Skeletal muscle tissue (tissue), 4 donors: ENCODE measurements around the gene EEF2K. TPM values are rescaled to one million over a fixed set of nuclear protein-coding genes. Genes with fewer than 3 reads are reported as not detected.
A peak's percentile ranks its signal among the peaks of the same experiment; 100 is the strongest.

Source experiments
- H3K27ac ChIP-seq: one replicate; pipeline ENCODE4 v1.7.0; 2013; ENCODE audit warnings: mild to moderate bottlenecking, low read depth, low read length, inconsistent platforms
- H3K27me3 ChIP-seq, 3 donors: one replicate each; pipeline ENCODE4 v1.7.0; 2013; ENCODE audit warnings: low read length in 3 of 3; ENCODE audit not compliant: control insufficient read depth in 3 of 3, insufficient read depth in 3 of 3
- H3K36me3 ChIP-seq, 3 donors: one replicate each; pipeline ENCODE4 v1.7.0; 2013; ENCODE audit warnings: low read length in 3 of 3; ENCODE audit not compliant: control insufficient read depth in 3 of 3, insufficient read depth in 3 of 3
- H3K4me1 ChIP-seq, 3 donors: one replicate each; pipeline ENCODE4 v1.7.0; 2013; ENCODE audit warnings: low read length in 3 of 3, mild to moderate bottlenecking in 3 of 3; ENCODE audit not compliant: control insufficient read depth in 3 of 3, insufficient read depth in 3 of 3
- H3K4me3 ChIP-seq, 3 donors: one replicate each; pipeline ENCODE4 v1.7.0; 2013; ENCODE audit warnings: low read length in 3 of 3
- H3K9ac ChIP-seq, 3 donors: one replicate each; pipeline ENCODE4 v1.7.0; 2013; ENCODE audit warnings: low read length in 3 of 3, mild to moderate bottlenecking in 3 of 3, moderate library complexity in 2 of 3, low read depth in 1 of 3
- H3K9me3 ChIP-seq, 3 donors: one replicate each; pipeline ENCODE4 v1.7.0; 2013; ENCODE audit warnings: low read length in 3 of 3; ENCODE audit not compliant: control insufficient read depth in 3 of 3
- total RNA-seq: library from RNA; depleted of rRNA; stranded (reverse); fragments of >200 nt; gene quantifications from one replicate; pipeline ENCODE4 v1.2.3, GENCODE V29; 2014
- donor health status: Osteomylitis.

The EEF2K gene
- total RNA-seq, 1 donor from 2014 or later = 86.1 TPM

DNA sequence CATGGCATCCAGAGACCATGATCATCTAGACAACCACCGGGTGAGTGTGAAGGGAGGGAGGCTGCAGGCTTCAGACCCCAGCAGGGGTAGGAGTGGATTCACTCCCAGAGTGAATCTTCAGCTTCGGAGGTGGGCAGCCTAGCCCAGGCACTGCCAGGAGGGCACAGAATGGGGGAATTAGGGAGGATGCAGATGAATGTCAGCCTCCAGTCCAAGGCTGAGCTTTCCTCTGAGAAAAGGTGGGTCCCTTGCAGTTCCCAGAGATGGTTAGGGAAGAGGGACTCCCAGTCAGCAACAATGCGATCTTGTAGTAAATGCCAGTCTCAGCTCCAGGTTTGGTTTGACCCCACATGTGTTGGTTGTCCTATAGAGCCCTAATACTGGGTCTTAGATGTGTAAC lies 54.4 kb downstream of the EEF2K start:
- H3K36me3 ChIP-seq = peaks cover 52 to 79% (median 78%) of the 10 kb centered on the region in 3 donors
- H3K9ac ChIP-seq = no peak overlapping the region
- no peak overlapping the region for H3K4me3 ChIP-seq

DNA sequence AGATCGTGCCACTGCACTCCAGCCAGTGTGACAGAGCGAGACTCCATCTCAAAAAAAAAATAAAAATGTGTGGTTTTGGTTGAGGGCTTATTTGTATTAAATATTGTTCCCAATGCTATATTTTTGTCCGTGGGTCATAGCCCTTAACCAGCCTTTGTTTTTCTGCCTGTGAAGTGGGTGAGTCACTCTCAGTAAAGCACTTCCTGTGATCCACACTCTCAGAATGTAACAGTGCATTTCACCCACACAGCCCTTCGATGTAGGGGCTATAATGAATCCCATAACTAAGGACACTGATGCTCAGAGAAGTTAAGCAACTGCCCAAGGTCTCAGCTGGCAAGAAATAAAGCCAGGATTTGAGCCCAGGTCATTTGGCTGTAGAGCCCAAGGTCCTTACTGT lies 56.4 kb downstream of the EEF2K start:
- H3K27me3 ChIP-seq = no peaks in the 10 kb centered on the region
- no peaks in the 10 kb centered on the region for H3K9me3 ChIP-seq
- H3K9ac ChIP-seq = no peak overlapping the region
- H3K4me3 ChIP-seq = no peak overlapping the region
- peaks cover 0 to 4% (median 2%) of the 10 kb centered on the region in 3 donors for H3K4me1 ChIP-seq
- no peak overlapping the region for H3K27ac ChIP-seq
- H3K36me3 ChIP-seq = peaks cover 56 to 84% (median 81%) of the 10 kb centered on the region in 3 donors

More for the DNA sequence above, 54.4 kb downstream of the EEF2K start:
- Histone ChIP-seq H3K27me3 (no peaks in the 10 kb centered on the region), H3K9me3 (peaks cover 0 to under 1% (median 0%) of the 10 kb centered on the region in 3 donors), H3K4me1 (no peaks in the 10 kb centered on the region), H3K27ac (no peak overlapping the region)

DNA sequence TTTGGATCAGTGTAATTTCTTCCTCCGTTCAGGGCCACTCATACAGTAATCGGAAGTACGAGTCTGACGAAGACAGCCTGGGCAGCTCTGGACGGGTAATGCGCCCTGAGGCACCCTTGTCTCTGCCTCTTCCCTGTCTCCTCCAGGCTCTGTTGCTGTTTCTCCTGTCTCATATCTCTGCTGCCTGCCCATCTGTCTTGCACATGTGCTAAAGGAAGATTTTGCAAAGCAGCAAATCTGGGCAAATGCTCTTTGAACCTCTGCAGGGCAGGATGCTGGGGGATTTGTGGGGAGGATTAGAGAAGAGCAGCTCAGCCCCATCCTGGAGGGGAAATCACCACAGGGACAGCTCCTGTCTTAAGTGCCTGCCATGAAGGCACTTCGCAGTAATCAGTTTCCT lies 58.7 kb downstream of the EEF2K start:
- Histone ChIP-seq H3K4me1 (peaks cover 0 to 8% (median 7%) of the 10 kb centered on the region in 3 donors), H3K4me3 (no peak overlapping the region), H3K9me3 (no peaks in the 10 kb centered on the region), H3K9ac (no peak overlapping the region), H3K27ac (no peak overlapping the region), H3K36me3 (peaks cover 49 to 73% (median 71%) of the 10 kb centered on the region in 3 donors), H3K27me3 (no peaks in the 10 kb centered on the region)

DNA sequence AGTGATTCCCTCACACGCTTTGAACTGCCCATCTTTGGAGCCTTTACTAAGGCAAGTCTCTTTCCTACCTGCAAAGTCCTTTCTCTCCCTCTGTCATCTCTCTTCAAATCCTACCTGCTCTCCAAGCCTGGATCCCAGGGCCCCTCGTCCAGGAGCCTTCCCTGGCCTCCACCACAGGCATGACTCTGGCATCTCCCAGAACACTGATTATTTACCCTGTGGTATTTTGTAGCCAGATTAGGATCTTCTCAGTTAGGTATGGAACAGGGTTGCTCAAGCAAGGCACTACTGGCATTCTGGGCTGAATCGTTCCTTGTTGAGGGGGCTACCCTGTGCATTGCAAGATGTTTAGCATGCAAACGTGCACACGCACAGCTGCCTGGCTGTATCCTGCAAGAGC lies 59.3 kb downstream of the EEF2K start:
- peaks cover 45 to 68% (median 66%) of the 10 kb centered on the region in 3 donors for H3K36me3 ChIP-seq
- H3K4me3 ChIP-seq = no peak overlapping the region
- H3K27ac ChIP-seq = no peak overlapping the region
- H3K9ac ChIP-seq = no peak overlapping the region
- no peaks in the 10 kb centered on the region for H3K27me3 ChIP-seq
- H3K4me1 ChIP-seq = peaks cover 0 to 8% (median 7%) of the 10 kb centered on the region in 3 donors
- no peaks in the 10 kb centered on the region for H3K9me3 ChIP-seq

DNA sequence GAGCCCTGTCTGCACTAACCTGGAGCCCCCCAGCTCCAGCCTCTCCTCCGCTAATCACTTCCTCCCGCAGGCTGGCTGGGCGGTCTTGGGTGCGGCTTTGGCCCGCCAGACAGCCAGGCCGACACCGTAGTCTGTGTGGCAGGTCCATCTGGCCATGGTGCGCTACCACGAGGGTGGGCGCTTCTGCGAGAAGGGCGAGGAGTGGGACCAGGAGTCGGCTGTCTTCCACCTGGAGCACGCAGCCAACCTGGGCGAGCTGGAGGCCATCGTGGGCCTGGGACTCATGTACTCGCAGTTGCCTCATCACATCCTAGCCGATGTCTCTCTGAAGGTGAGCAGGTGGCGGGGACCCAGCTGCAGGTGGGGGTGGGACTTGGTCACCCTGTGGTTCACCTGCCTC lies 60.5 kb downstream of the EEF2K start:
- Histone ChIP-seq H3K27ac (no peak overlapping the region), H3K9ac (peak overlapping the region in 1 of 3 donors; percentile 20), H3K27me3 (no peaks in the 10 kb centered on the region), H3K4me3 (no peak overlapping the region), H3K36me3 (peaks cover 43 to 65% (median 57%) of the 10 kb centered on the region in 3 donors), H3K9me3 (no peaks in the 10 kb centered on the region), H3K4me1 (peaks cover 0 to 8% (median 7%) of the 10 kb centered on the region in 3 donors)

DNA sequence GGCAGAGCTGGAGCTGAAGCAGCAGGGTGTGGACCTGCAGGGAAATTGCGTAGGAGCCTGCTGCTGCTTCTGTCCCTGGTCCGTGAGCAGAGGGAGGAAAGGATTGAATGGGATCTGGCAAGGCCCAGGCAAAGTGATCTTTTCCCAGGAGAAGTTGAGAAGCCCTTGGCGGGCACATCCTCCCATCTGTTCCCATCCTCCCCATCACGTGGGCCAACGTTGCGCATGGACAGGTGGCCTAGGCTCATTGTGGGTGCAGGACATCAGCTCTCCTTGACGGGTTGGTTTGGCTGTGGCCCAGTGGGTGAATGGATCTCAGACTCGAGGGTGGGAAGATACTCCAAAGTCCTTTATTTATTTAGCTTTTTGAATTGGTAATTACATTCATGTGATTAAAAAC lies 61.7 kb downstream of the EEF2K start:
- peak overlapping the region in 1 of 3 donors; percentile 45 for H3K9ac ChIP-seq
- no peaks in the 10 kb centered on the region for H3K27me3 ChIP-seq
- H3K4me1 ChIP-seq = peaks cover 0 to 8% (median 7%) of the 10 kb centered on the region in 3 donors
- no peaks in the 10 kb centered on the region for H3K9me3 ChIP-seq
- H3K4me3 ChIP-seq = no peak overlapping the region
- peaks cover 40 to 63% (median 61%) of the 10 kb centered on the region in 3 donors for H3K36me3 ChIP-seq
- H3K27ac ChIP-seq = no peak overlapping the region

DNA sequence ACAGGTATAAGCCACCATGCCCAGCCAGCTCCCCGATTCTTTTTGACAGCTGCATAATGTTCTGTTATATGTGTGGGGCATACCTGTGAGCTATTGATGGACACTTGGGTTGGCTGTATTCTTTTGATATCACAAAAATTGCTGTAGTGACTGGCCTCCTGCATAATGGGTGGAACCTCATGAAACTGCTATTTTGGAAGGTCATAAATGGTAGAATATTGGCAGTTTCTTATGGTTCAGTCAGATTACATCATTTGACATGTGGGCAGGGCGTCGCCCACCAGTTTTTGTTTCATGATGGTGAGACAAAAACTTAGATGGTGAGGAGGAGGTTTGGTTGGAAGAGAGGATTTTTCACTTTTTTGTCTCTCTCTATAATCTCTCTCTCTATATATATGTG lies 64.4 kb downstream of the EEF2K start:
- H3K4me1 ChIP-seq = peaks cover 0 to 8% (median 7%) of the 10 kb centered on the region in 3 donors
- H3K27ac ChIP-seq = no peak overlapping the region
- peaks cover 37 to 60% (median 57%) of the 10 kb centered on the region in 3 donors for H3K36me3 ChIP-seq
- H3K27me3 ChIP-seq = no peaks in the 10 kb centered on the region
- H3K9me3 ChIP-seq = no peaks in the 10 kb centered on the region
- H3K4me3 ChIP-seq = no peak overlapping the region
- H3K9ac ChIP-seq = no peak overlapping the region

DNA sequence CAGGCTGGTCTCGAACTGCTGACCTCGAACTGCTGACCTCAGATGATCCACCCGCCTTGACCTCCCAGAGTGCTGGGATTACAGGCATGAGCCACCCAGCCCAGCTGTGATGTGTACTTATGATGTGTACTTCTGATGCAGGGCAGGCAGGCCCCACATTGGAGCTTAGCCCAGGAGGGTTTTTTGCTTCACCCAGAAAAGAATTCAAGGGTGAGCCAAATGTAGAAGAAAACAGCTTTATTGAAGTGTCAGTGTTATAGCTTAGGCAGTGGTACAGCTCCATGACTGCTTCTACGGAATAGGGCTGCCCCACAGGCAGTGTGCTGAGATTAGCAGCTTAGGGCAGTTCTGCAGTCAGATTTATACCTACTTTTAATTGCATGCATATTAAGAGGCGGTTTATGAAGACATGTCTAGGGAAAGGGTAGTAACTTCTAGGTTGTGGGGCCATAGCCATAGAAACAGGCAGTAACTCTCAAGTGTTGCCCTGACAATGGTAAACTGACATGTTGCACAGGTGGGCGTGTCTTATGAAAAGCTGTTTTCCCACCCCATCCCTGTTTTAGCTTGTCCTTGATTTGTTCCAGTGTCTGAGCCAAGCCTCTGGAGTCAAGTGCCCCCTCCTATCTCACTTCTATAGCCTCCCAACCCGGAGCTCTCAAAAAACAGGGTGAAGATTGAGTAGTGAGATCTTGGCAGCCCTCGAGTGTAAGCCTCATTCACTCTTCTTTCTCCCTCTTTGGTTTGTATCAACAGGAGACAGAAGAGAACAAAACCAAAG lies 67.0 kb downstream of the EEF2K start:
- no peak overlapping the region for H3K9ac ChIP-seq
- no peak overlapping the region for H3K27ac ChIP-seq
- no peaks in the 10 kb centered on the region for H3K9me3 ChIP-seq
- H3K27me3 ChIP-seq = no peaks in the 10 kb centered on the region
- peaks cover 21 to 59% (median 58%) of the 10 kb centered on the region in 3 donors for H3K36me3 ChIP-seq
- H3K4me3 ChIP-seq = no peak overlapping the region
- no peaks in the 10 kb centered on the region for H3K4me1 ChIP-seq

DNA sequence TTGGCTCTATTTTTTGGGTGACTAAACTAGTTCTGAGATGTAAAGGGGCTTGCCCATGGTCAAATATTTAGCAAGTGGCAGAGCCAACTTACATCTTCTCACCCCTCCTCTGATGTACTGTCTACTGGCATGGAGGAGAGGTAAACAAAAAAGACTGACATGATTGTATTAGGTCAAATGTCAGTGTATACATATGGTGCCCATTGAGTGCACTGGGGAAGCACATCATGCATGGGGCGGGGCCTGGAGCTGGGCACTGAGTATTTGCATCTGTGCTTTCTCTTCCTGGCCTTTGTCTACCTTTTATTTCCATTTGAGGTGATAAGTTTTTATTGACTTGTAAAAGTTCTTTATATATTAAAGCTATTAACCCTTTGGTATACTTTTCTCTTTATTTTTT lies 68.8 kb downstream of the EEF2K start:
- Histone ChIP-seq H3K9ac (no peak overlapping the region), H3K27ac (no peak overlapping the region), H3K36me3 (peaks cover 28 to 63% (median 60%) of the 10 kb centered on the region in 3 donors), H3K27me3 (no peaks in the 10 kb centered on the region), H3K9me3 (no peaks in the 10 kb centered on the region), H3K4me1 (no peaks in the 10 kb centered on the region), H3K4me3 (no peak overlapping the region)

DNA sequence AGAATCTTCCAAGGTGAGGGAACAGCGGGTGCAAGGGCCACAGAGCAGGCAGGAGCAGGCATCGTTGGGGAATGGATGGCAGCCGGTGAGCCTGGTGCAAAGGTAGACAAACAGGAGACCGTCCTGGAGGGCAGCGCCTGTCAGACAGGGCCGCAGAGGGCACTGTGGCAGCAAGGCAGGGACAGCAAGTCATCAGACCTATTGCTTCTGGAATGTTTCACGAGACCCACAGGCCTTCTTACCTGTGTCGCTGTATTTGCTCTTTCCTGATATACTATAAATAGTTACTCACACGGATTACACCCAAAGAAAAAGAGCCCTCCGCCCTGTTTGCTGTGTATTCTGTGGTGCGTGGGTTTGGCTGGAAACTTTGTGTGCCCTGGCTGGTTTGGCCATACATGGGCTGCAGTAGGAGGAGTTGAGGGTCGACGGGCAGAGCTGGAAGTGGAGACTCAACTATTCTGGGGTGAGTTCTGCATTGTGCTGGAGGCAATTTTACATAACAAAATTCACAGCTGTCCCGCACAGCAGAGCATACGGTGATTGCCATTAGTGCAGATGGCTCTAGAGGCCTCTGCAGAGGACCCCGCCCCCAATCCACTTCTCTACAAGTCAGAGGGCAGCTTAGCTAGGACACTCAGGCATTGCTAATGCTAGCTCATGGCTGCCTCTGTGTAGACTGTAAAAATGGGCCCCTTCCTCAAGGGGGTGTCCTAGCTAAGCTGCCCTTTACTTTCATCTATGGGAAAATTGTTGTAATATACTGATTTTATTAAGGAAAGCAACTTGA lies 72.6 kb downstream of the EEF2K start:
- Histone ChIP-seq H3K4me3 (no peak overlapping the region), H3K9ac (no peak overlapping the region), H3K27me3 (no peaks in the 10 kb centered on the region), H3K4me1 (no peaks in the 10 kb centered on the region), H3K27ac (no peak overlapping the region), H3K9me3 (no peaks in the 10 kb centered on the region), H3K36me3 (peaks cover 33 to 72% (median 67%) of the 10 kb centered on the region in 3 donors)
